Lower leg skin (tissue), 4 donors: ENCODE results near the gene MAP1B. TPM values are rescaled to one million over a fixed set of nuclear protein-coding genes. Genes with fewer than 3 reads are reported as not detected.

Experiments
- DNase-seq, 2 donors: peaks; one replicate each; pipeline ENCODE4 v3.0.0-alpha.2; 2019; ENCODE audit warnings: low spot score in 2 of 2
- H3K4me3 ChIP-seq: fragments of 200-600 bp; sonication (generic); 2 replicates; pipeline ENCODE4 v1.5.1; 2017; ENCODE audit warnings: mild to moderate bottlenecking, low read depth; ENCODE audit not compliant: poor library complexity, severe bottlenecking
- POLR2A ChIP-seq, 2 donors: fragments of 450-650 bp; IDR thresholded peaks; one replicate each; pipeline ENCODE4 v1.6.1; 2016 to 2017; ENCODE audit warnings: antibody characterized with exemption in 2 of 2, mild to moderate bottlenecking in 1 of 2, moderate library complexity in 1 of 2
- WGBS, 2 donors: methylation state at CpG; one replicate each; pipeline ENCODE4 v1.1.5; 2018; 5-methylcytosine and 5-hydroxymethylcytosine counted together
- intact Hi-C: fragments of 100-400 bp; cut with DNase I; formaldehyde crosslinking; loops from one replicate; pipeline ENCODE4 v1.15.0; 2023; ENCODE audit warnings: low total_unique reads
- total RNA-seq, 4 donors: library from RNA; depleted of rRNA; stranded (reverse); fragments of >200 nt; gene quantifications; one replicate each; pipeline ENCODE4 v1.1.0, GENCODE V29; 2016
- TF ChIP-seq, protein P1 (sequence below), 3 donors: fragments of 450-650 bp; IDR thresholded peaks; one replicate each; pipeline ENCODE4 v1.5.1; 2016; ENCODE audit warnings: antibody characterized with exemption in 3 of 3, mild to moderate bottlenecking in 3 of 3, moderate library complexity in 2 of 3

MAP1B gene
- total RNA-seq, 4 donors from 2014 or later = 26.3 to 218 (median 73.9) TPM

DNA sequence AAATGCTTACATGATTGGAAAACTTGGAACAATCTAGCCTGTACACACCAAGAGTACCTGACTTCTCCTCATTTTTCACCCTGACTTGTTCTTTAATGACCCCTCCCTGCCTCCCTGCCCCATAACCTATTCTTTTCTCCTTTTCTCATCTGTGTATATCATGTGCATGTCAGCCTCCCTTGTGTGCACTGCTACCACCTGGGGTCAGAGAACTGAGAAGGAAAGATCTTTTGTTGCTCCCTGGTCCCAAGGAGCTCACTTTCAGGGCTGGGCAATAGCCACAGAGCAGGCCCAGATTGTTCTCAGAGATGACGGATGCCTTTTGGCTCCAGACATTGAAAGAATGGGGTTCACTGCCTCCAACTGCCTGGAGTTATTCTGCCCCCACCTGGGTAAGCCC, 5.1 kb downstream of the MAP1B start:
- intact Hi-C loops = no loop called here
- TF ChIP-seq, protein P1, sequence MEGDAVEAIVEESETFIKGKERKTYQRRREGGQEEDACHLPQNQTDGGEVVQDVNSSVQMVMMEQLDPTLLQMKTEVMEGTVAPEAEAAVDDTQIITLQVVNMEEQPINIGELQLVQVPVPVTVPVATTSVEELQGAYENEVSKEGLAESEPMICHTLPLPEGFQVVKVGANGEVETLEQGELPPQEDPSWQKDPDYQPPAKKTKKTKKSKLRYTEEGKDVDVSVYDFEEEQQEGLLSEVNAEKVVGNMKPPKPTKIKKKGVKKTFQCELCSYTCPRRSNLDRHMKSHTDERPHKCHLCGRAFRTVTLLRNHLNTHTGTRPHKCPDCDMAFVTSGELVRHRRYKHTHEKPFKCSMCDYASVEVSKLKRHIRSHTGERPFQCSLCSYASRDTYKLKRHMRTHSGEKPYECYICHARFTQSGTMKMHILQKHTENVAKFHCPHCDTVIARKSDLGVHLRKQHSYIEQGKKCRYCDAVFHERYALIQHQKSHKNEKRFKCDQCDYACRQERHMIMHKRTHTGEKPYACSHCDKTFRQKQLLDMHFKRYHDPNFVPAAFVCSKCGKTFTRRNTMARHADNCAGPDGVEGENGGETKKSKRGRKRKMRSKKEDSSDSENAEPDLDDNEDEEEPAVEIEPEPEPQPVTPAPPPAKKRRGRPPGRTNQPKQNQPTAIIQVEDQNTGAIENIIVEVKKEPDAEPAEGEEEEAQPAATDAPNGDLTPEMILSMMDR (IDR thresholded peaks at IDR 0.05) = no peak
- TF ChIP-seq POLR2A (IDR thresholded peaks at IDR 0.05) = no peak
- no peak overlapping the region for H3K4me3 ChIP-seq
- 68 to 88% methylated on average over 1 of the region's 1 CpG for WGBS, 2 donors
- no peak for DNase-seq

DNA sequence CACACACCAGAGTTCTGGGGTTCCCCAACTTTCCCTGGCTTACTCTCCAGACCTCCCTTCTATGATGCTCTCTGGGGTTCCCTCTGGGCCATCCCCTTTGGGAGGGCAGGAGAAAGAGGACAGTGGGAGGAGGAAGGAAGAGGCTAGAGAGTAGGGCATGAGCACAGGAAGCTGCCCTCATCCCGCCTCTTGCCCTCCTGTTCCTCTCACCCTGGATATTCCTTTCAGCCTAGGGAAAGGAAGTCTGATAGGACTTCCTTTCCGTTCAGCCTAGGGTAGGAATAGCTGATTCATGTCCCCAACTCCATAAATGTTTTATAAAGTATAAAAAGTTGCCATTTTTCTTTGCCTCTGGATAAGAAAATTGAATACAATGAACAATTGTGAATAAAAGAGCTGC, 7.4 kb downstream of the MAP1B start:
- no peak for DNase-seq
- WGBS, 2 donors = 72 to 83% methylated on average over 2 of the region's 2 CpGs
- no peak overlapping the region for H3K4me3 ChIP-seq
- intact Hi-C loops = no loop called here
- no peak for TF ChIP-seq POLR2A (IDR thresholded peaks at IDR 0.05)
- TF ChIP-seq, protein P1 (IDR thresholded peaks at IDR 0.05) = no peak

DNA sequence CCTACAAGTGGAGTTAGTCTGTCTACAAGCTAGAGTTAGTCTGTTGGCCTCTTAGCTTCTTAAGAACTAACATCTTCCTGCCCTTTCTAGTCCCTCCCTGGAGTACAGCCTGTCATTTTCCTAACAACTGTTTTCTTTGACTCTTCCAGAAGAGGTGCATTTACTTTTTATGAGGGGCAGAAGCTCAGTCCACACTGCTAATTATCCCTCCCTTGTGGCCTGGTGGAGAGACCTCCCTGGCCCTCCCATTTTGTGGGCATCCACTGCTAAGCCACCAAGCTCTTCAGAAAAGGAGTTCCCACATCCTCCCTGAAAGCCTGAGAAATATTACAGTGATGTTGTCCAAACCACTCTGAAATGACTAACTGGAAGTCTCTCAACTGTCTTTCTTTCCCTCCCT, 8.0 kb downstream of the MAP1B start:
- TF ChIP-seq, protein P1 (IDR thresholded peaks at IDR 0.05) = no peak
- TF ChIP-seq POLR2A (IDR thresholded peaks at IDR 0.05) = no peak
- no peak overlapping the region for H3K4me3 ChIP-seq
- no peak for DNase-seq
- intact Hi-C loops = no loop called here

DNA sequence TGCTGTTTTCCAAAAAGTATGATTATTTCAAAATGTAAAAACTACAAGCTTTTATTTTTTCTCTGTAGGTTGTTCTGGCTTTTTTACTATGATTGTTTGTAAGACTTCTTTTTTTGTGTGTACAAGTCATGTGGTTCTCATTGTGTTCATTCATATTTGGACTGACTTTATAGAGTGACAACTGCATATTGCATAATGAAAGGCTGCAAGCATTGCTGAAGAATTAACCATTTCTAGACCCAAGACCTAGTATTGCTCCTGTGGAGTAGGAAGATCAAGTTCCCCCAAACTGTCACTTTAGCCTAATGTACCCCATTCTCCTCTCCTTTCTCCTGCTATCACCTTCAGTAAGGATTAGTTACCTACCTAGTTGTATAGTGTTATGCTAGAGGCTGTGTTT, 10.0 kb downstream of the MAP1B start:
- intact Hi-C loops = no loop called here
- TF ChIP-seq, protein P1 (IDR thresholded peaks at IDR 0.05) = no peak
- no peak for TF ChIP-seq POLR2A (IDR thresholded peaks at IDR 0.05)
- H3K4me3 ChIP-seq = no peak overlapping the region
- DNase-seq = no peak

DNA sequence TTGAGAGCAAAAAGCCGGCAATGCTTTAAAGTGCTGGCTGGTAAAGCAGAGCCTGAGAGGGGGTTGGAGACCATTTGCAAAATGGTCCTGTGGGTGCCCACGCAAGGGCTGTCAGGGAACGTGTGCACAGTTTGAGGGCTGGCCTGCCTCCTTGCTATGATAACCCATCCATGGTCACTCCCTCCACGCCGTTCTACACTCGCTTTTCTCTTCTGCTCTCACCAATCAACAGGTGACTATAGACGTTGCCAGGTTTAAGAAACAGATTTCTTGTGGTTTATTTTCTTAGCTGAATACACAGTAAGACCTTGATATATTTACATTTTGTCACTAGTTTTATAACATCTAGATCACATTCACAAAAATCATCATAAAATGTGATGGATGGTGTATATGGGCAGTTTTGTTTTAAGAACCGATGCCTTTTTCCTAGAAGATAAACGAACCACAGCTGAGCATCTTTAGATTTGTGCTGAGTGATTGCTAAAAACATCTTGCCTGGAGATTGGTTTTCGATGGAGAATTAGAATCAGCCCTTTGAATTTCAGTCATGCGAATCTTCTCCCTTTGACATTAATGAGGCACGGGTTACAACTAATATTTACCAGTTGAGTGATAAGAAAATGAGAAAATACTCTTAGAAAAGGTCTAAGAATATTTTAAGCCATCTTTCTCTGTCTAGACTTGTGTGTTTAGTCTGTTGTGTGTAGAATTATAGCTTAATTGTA, 13.9 kb downstream of the MAP1B start:
- intact Hi-C loops = no loop called here
- WGBS, 2 donors = 76 to 77% methylated on average over 12 of the region's 12 CpGs
- H3K4me3 ChIP-seq = no peak overlapping the region
- TF ChIP-seq POLR2A (IDR thresholded peaks at IDR 0.05) = no peak
- TF ChIP-seq, protein P1 (IDR thresholded peaks at IDR 0.05) = no peak
- DNase-seq = no peak
